ENCODE results near the gene HCRTR2. TPM values are rescaled to one million over a fixed set of nuclear protein-coding genes. Genes with fewer than 3 reads are reported as not detected.

The HCRTR2 gene
- not detected in 2 replicates for total RNA-seq

GRCh38 chr6:55174211-55175026, at the start of gene HCRTR2:
TSS of gene HCRTR2 (plus strand) at chr6:55174515. CDS start at chr6:55174588, 73 bp downstream.

GRCh38 chr6:55327169-55327568, 152.9 kb downstream of the HCRTR2 start, which contains the start of gene GFRAL:
TSS of gene GFRAL (plus strand) at chr6:55327469. CDS start at chr6:55327555, 86 bp downstream.

Other genes with a start within 250 kb of the HCRTR2 start
- gene GFRAL, start 153.0 kb downstream of the HCRTR2 start, total RNA-seq = not detected in 2 replicates

All from bronchial smooth muscle cell (primary cell).